ENCODE data around the gene NBAS.

The NBAS gene

GRCh38 chr2:15271941-15272542 is 289.1 kb downstream of the NBAS start:
- Histone ChIP-seq H3K27ac (ENCODE audit: poor library complexity, severe bottlenecking) (no peak overlapping the region), H3K36me3 (ENCODE audit: low read depth) (peaks cover 14% of the 10 kb centered on the region), H3K9me3 (ENCODE audit: severe bottlenecking) (no peaks in the 10 kb centered on the region), H3K4me3 (ENCODE audit: severe bottlenecking) (no peak overlapping the region), H3K27me3 (ENCODE audit: insufficient read depth, poor library complexity, severe bottlenecking) (no peaks in the 10 kb centered on the region), H3K4me1 (ENCODE audit: insufficient read depth, poor library complexity, severe bottlenecking) (no peaks in the 10 kb centered on the region)
- DNase-seq (ENCODE audit: low spot score) (no peak), ATAC-seq (ENCODE audit: low read depth) (no peak)
- TF ChIP-seq CTCF (IDR thresholded peaks at IDR 0.05; ENCODE audit: poor library complexity, severe bottlenecking): no peak

GRCh38 chr2:15271276-15271675 is 289.9 kb downstream of the NBAS start:
- TF ChIP-seq CTCF (IDR thresholded peaks at IDR 0.05; ENCODE audit: poor library complexity, severe bottlenecking): no peak
- peaks cover 14% of the 10 kb centered on the region for H3K36me3 ChIP-seq (ENCODE audit: low read depth)

GRCh38 chr2:15269043-15269442 is 292.1 kb downstream of the NBAS start:
- DNase-seq (ENCODE audit: low spot score): no peak
- TF ChIP-seq CTCF (IDR thresholded peaks at IDR 0.05; ENCODE audit: poor library complexity, severe bottlenecking): no peak
- Histone ChIP-seq H3K27ac (ENCODE audit: poor library complexity, severe bottlenecking) (no peak overlapping the region), H3K36me3 (ENCODE audit: low read depth) (0 out of 2 replicates have a peak, but pooled peaks cover 3% of the 10 kb centered on the region), H3K4me3 (ENCODE audit: severe bottlenecking) (no peak overlapping the region), H3K4me1 (ENCODE audit: insufficient read depth, poor library complexity, severe bottlenecking) (no peaks in the 10 kb centered on the region), H3K27me3 (ENCODE audit: insufficient read depth, poor library complexity, severe bottlenecking) (no peaks in the 10 kb centered on the region), H3K9me3 (ENCODE audit: severe bottlenecking) (no peaks in the 10 kb centered on the region)
- no peak for ATAC-seq (ENCODE audit: low read depth)

More at GRCh38 chr2:15271276-15271675, 289.9 kb downstream of the NBAS start:
- H3K27ac ChIP-seq (ENCODE audit: poor library complexity, severe bottlenecking): no peak overlapping the region
- DNase-seq (ENCODE audit: low spot score): no peak
- H3K4me3 ChIP-seq (ENCODE audit: severe bottlenecking): no peak overlapping the region
- H3K27me3 ChIP-seq (ENCODE audit: insufficient read depth, poor library complexity, severe bottlenecking): no peaks in the 10 kb centered on the region
- H3K4me1 ChIP-seq (ENCODE audit: insufficient read depth, poor library complexity, severe bottlenecking): no peaks in the 10 kb centered on the region
- H3K9me3 ChIP-seq (ENCODE audit: severe bottlenecking): no peaks in the 10 kb centered on the region
- ATAC-seq (ENCODE audit: low read depth): no peak

GRCh38 chr2:15265889-15266288 is 295.2 kb downstream of the NBAS start:
- no peak for ATAC-seq (ENCODE audit: low read depth)
- DNase-seq (ENCODE audit: low spot score): no peak
- no peak overlapping the region for H3K4me3 ChIP-seq (ENCODE audit: severe bottlenecking)

More at GRCh38 chr2:15265889-15266288, 295.2 kb downstream of the NBAS start:
- TF ChIP-seq CTCF (IDR thresholded peaks at IDR 0.05; ENCODE audit: poor library complexity, severe bottlenecking): no peak
- Histone ChIP-seq H3K9me3 (ENCODE audit: severe bottlenecking) (no peaks in the 10 kb centered on the region), H3K4me1 (ENCODE audit: insufficient read depth, poor library complexity, severe bottlenecking) (no peaks in the 10 kb centered on the region), H3K27me3 (ENCODE audit: insufficient read depth, poor library complexity, severe bottlenecking) (no peaks in the 10 kb centered on the region), H3K36me3 (ENCODE audit: low read depth) (no peaks in the 10 kb centered on the region), H3K27ac (ENCODE audit: poor library complexity, severe bottlenecking) (no peak overlapping the region)
